ENCODE data around the gene MAG. TPM values are rescaled to one million over a fixed set of nuclear protein-coding genes. Genes with fewer than 3 reads are reported as not detected.

Gene MAG
- total RNA-seq, 1 experiment from 2014 or later, result 0.46 TPM

GRCh38 chr19:35353635-35354034 lies 61.7 kb downstream of the MAG start:
- Mint-ChIP-seq H3K27ac (no peak overlapping the region), H3K4me1 (peaks cover 9% of the 10 kb centered on the region), H3K4me3 (no peak overlapping the region), H3K36me3 (no peaks in the 10 kb centered on the region), H3K9me3 (no peaks in the 10 kb centered on the region), H3K27me3 (ENCODE audit: low read depth) (no peaks in the 10 kb centered on the region)
- CTCF ChIA-PET, result interaction anchor here (0.9 to 2.4 kb wide), 21 partner anchors 9 to 298 kb away, joined by 3 to 24 read pairs (median 5); partner anchors contain the start of genes KRTDAP and USF2
- TF ChIP-seq CREB1 (CRISPR knock-in tag; IDR thresholded peaks at IDR 0.05) (no peak), ATF6 (CRISPR knock-in tag; IDR thresholded peaks at IDR 0.05) (no peak), ZNF396 (CRISPR knock-in tag; IDR thresholded peaks at IDR 0.05; ENCODE audit: borderline replicate concordance) (no peak), PREB (CRISPR knock-in tag; IDR thresholded peaks at IDR 0.05; ENCODE audit: borderline replicate concordance) (no peak), NFE2L1 (CRISPR knock-in tag; IDR thresholded peaks at IDR 0.05) (no peak), E2F1 (CRISPR knock-in tag; IDR thresholded peaks at IDR 0.05) (no peak), ETV6 (CRISPR knock-in tag; IDR thresholded peaks at IDR 0.05) (no peak), TCF7 (CRISPR knock-in tag; IDR thresholded peaks at IDR 0.05; ENCODE audit: low read depth) (no peak)
- DNase-seq (ENCODE audit: low spot score), result no peak
- POLR2A ChIA-PET, result no interaction called here
- ATAC-seq, result no peak

- no peak overlapping the region for H3K4me3 Mint-ChIP-seq
- DNase-seq (ENCODE audit: low spot score) (no peak), ATAC-seq (no peak)
- ChIA-PET POLR2A (no interaction called here), CTCF (interaction anchor here (1.0 to 2.2 kb wide), 2 partner anchors 132 to 140 kb away, joined by 4 to 6 read pairs; no protein-coding TSS in a partner anchor)
- no peaks in the 10 kb centered on the region for H3K27me3 Mint-ChIP-seq (ENCODE audit: low read depth)
- H3K4me1 Mint-ChIP-seq, result peaks cover 7% of the 10 kb centered on the region
- H3K27ac Mint-ChIP-seq, result no peak overlapping the region
- H3K36me3 Mint-ChIP-seq, result no peaks in the 10 kb centered on the region
- no peaks in the 10 kb centered on the region for H3K9me3 Mint-ChIP-seq
- TF ChIP-seq PRDM15 (CRISPR knock-in tag; IDR thresholded peaks at IDR 0.05) (no peak), ZNF425 (CRISPR knock-in tag; conservative IDR thresholded peaks at IDR 0.05) (no peak), ZNF532 (CRISPR knock-in tag; IDR thresholded peaks at IDR 0.05; ENCODE audit: borderline replicate concordance) (no peak), SMAD4 (CRISPR knock-in tag; IDR thresholded peaks at IDR 0.05) (no peak), TEAD4 (CRISPR knock-in tag; IDR thresholded peaks at IDR 0.05) (no peak), ATF2 (CRISPR knock-in tag; IDR thresholded peaks at IDR 0.05; ENCODE audit: borderline replicate concordance, low read depth) (no peak), GRHL2 (CRISPR knock-in tag; IDR thresholded peaks at IDR 0.05; ENCODE audit: insufficient replicate concordance, severe bottlenecking) (no peak), ZNF396 (CRISPR knock-in tag; IDR thresholded peaks at IDR 0.05; ENCODE audit: borderline replicate concordance) (no peak), OVOL2 (CRISPR knock-in tag; IDR thresholded peaks at IDR 0.05; ENCODE audit: borderline replicate concordance) (no peak), FOXP1 (CRISPR knock-in tag; IDR thresholded peaks at IDR 0.05; ENCODE audit: borderline replicate concordance) (no peak), RELA (CRISPR knock-in tag; IDR thresholded peaks at IDR 0.05; ENCODE audit: borderline replicate concordance) (no peak), NR1H2 (CRISPR knock-in tag; IDR thresholded peaks at IDR 0.05) (no peak)
These were observed 62.9 kb downstream of the MAG start for GRCh38 chr19:35354898-35355297.
